IPS-11a (cell line): Measurements from ENCODE around the gene ERI3.

ENCODE experiments used
- H3K4me3 ChIP-seq: one replicate; pipeline ENCODE4 v1.5.1; 2013; ENCODE audit warnings: low read depth, low read length, control low read depth

ERI3 gene, protein sequence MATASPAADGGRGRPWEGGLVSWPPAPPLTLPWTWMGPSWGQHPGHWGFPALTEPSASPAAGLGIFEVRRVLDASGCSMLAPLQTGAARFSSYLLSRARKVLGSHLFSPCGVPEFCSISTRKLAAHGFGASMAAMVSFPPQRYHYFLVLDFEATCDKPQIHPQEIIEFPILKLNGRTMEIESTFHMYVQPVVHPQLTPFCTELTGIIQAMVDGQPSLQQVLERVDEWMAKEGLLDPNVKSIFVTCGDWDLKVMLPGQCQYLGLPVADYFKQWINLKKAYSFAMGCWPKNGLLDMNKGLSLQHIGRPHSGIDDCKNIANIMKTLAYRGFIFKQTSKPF

DNA sequence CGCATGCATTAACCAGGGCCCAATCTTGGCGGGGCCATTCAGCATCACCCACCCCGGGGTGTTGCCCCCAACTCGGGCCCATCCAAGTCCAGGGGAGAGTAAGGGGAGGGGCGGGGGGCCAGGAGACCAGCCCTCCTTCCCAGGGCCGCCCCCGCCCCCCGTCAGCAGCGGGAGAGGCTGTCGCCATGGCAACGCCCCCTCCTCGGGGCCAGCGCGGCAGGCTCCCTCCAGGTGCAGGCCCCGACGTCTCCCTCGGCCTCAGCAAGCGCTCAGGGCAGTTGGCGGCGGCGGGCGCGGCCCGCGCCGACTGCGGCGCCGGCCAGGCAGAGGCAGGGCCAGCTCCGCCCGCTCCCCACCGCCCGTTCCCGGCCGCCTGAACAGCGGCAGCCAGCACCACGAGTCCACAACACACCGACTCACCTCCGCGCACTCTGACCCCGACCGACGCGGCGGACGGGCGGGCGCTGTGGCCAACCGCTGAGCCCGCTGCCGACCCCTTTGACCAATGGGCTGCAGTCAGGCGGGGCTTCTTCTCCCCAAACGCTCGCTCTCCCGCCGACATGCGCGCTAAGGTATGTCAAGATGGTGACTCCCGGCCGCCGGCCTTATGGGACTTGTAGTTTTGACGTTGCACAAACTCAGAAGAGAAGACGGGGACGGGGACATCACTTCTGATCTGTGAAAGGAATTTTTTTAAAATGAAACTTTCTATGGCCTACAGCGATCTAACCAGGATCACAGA lies at the start of gene ERI3:
Gene ERI3 (minus strand): TSS at position 418 of the 742 bp plus-strand sequence. CDS start 231 bp downstream, at position 187.
- peak within 1 kb of the TSS; percentile 70 for H3K4me3 ChIP-seq

DNA sequence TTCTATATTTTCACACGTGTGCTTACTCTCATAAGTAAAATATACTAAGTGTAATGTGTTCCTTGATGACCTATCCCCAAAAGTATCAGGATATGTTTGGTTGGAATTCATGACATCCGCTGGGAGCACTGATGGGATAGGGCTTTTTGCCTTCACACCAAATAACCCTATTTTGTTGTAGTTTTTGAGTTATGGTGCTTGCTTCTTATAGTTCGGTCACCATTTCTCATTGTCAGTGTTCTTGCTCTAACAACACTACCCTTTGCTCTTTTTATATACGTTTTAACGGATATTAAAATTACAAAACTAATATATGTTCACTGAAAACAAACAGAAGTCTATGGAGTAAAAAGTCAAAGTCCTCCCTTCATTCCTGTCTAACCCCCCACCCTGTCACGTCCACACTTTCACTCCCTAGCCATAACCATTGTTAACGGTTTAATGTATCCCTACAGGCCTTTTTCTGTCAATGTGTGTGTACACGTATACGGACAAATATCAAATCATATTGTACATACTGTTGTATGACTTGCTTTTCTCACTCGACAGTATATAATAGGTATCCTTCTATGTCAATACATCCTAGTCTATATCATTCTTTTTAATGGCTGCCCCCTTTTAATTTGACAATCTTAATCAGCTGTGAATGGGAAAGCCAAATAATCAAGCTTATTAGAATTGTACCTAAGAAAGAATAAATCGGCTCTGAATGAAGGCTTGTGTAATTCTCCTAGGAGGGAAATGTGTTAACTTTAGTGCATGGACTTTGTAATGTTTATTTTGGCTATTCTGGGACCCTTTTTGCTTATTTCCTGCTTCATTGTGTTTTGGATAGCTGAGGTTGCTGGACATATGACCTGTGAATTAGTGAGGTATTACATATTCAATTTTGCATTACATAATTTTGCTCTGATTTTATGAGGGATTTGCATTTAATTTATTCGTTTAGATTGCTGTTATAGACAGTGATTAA lies 46.5 kb upstream of the ERI3 start:
- no peak overlapping the region for H3K4me3 ChIP-seq

DNA sequence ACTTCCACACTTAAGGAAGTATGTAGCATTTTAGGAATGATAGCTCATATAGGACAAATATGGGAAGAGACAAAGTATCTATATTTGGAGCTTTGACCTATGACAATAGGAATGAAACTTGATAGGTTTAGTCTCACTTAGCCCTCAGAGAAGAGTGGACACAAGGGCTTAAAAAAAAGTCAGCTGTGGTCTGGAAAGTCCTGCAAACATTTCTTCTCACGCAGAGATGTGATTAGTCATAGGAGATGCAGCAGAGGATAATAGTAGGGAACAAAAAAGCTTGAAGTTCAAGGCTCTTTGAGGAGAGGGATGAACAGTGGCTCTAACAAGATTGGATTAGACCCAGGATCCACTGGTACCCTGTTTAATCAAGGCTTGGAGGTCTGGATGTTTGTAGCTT lies 35.2 kb upstream of the ERI3 start:
- no peak overlapping the region for H3K4me3 ChIP-seq

DNA sequence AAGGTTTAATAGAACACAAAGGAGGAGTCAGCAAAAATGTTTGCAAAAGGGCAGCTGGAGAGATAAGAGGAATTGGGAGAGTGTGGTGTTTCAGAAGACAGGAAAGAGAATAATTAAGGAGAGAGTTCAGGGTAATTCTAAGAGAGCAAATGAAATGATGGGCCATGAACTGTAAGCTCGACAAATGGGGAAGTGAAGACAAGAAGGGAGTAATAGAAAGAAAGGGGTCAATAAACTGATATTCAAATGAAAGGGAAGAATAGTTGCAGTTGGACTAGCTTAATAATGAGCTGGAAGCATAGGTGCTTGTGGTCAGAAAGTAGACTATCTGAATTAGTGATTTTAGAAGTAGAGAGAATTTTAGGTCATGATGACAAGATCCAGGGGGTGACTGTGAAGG lies 34.4 kb upstream of the ERI3 start:
- H3K4me3 ChIP-seq: no peak overlapping the region

DNA sequence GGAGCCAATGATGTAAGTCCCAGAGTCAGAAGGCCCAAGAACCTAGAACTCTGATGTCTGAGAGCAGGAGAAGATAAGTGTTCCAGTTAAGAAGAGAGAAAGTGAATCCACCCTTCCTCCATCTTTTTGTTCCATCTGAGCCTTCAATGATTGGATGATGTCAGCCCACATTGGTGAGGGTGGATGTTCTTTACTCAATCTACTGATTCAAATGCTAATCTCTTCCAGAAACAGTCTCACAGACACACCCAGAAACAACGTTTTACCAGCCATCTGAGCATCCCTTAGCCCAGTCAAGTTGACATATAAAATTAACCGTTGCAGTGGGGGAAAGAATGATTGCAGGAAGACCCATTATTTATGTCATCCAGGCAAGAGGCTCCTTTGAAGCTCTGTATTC lies 33.5 kb upstream of the ERI3 start:
- no peak overlapping the region for H3K4me3 ChIP-seq

DNA sequence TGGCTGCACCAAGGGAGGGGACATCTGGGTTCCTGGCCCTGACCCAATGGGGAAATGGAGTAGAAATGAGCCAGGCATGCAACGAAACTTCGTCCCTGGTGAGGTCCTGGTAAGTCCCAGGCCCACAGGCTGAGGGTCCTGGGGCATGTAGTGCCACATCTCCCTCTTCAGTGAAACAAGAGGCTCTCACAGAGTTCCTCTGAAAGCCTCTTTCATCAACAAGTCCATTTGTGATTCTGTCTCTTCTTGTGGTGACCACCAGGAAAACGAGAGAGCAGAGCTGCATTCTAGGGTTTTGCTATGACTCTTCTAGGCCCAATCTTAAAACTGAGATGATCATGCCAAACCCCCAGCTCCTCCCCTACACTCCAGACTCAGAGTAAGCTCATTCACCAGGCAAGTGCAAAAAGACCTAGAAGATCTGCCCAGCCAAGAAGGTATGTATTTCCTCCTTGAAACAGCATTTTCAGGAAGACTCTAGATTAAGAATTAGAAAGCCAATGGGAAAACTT lies 25.7 kb upstream of the ERI3 start:
- no peak overlapping the region for H3K4me3 ChIP-seq

DNA sequence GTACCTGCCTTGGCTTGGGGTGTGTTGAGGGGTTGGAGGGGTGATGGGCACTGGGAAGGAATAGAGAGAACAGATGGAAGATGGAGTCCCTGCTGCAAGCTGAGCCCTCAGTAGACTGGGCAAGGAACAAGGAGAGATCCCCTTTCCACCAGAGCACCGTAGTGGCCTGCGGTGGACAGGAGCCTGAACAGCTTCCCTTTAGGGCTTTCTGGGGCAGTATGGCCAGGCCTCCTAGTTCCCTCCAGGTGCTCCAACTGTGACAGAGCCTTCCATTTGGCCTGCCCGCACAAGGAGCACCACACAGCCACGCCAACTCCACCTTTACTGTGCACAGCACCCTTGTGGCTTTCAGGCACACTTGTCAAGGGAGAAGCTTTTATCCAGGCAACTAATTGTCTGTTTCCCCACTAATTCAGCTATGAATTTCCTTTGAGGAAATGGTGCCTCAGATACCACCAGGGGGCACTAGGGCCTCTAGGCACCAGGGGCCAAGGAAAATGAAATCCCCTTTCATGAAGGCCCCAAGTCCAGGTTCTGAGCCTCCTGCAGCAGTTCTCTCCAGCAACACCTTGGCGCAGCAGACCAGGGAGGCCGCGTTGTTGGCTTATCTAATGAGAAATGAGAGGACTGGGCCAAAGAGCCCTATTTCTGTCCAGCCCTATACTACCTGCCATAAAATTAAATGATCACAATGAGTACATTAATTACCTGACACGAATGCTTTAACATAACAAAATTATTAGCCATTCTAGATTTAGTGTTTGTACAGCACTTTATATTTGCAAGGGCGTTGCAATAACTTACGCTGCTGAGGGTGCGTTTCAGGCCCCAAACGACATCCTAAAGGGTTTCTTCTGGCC lies 23.1 kb upstream of the ERI3 start:
- H3K4me3 ChIP-seq: no peak overlapping the region

DNA sequence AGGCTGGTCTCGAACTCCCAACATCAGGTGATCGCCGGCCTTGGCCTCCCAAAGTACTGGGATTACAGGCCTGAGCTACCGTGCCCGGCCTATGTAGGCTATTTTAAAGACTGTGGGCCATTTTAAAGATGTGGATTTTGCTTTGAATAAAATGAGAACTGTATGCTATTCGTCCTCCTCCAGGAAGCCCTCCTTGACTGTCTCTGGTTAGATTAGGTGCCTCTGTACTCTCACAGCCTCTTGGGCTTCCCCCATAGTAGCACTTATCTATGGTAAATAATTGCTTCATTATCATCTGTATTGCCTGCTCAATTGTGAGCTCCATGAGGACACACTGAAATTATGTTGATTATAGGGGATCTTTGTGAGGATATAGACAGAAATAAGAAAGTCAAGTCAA lies 20.5 kb upstream of the ERI3 start:
- no peak overlapping the region for H3K4me3 ChIP-seq

DNA sequence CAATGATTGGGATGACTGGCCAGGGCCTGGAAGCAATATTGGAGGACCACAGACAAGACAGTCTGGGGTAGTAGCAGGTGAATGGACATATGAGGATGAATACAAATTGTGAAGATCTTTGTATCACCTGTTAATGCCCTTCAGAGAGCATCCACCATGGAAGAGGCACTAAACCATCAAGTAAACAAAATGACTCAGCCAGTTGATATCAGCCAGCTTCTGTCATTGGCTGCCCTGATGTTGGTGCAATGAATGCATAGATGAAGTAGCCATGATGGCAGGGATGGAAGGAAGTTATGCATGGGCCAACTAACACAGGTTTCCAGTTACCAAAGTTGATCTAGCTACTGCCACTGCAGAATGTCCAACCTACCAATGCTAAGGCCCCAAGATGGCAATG lies 16.1 kb upstream of the ERI3 start:
- H3K4me3 ChIP-seq: no peak overlapping the region

DNA sequence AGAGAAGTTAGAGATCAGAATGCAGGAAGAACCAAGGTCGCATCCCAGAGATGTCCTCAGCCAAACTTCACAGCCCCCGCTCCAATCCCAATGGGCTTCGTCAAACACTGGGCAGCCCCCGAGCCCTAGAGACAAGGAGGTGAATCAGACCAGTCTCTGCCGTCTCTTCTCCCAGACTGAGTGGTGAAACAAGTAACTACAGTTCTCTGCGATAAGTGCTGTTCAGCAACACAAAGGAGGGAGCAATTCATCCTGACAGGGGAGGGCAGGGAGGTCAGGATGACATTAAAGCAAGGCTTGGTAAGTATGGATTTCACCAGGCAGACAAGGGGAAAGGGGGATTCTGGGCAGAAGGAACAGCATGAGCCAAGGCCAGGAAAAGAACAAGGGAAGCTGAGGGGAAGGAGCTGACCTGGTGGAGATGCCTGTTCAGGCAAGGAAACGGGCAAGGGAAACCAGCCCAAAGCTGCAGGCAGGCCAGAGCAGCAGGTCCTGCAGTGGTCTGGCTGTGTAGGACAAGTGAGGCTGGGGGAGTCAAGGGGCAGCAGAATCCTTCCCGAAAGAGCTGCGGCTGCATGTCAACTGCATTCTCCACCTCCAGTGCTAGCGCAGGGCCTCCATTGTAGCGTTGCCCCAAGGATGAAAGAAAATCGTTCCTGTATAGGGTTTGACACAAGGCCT lies 13.6 kb upstream of the ERI3 start:
- H3K4me3 ChIP-seq: no peak overlapping the region

DNA sequence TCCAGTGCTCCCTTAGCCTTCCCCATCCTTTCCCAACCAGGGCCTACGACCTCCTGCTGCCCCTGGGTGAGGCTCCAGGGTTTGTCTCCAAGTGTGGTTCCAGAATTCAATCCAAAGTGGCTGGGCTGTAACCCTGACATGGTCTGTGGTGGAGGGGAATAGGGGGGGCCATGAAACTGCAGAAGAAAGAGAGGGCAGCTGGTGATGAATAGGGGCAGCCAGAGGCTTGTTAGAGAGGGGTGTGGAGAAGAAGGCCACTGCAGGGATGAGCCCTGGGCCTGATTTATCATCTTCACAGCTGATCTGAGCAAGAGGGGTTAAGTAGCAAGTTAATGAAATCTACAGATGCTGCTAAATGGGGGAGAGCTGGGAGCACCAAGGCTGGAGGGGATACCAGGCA lies 12.9 kb upstream of the ERI3 start:
- no peak overlapping the region for H3K4me3 ChIP-seq

DNA sequence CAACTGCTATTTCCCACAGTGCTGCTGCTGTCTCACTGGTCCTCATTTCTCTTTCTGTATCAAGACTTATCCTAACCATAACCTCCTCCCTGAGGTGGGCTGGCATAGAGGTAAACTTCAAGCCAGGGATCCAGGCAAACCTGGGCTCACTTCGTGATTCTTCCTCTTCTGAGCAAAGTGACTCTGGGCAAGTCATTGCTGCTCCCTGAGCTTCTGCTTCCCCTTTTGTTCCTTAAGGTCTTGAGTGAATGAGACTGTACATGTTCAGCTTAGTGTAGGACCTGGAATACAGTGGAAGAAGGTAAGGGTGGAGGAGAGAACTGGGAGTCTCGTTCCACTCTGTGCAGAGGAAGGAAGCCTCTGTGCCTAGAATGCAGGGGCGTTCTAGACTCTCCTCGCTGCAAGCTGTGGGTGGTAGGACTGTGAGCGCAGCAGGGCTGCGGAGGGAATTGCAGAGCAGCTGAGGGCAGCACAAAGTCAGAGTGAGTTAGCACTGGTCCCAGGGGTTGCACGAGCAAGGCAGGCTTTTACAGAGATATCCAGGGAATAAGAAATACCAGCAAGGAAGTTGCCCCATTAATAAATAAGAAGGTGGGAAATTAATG lies 11.4 kb upstream of the ERI3 start:
- no peak overlapping the region for H3K4me3 ChIP-seq

DNA sequence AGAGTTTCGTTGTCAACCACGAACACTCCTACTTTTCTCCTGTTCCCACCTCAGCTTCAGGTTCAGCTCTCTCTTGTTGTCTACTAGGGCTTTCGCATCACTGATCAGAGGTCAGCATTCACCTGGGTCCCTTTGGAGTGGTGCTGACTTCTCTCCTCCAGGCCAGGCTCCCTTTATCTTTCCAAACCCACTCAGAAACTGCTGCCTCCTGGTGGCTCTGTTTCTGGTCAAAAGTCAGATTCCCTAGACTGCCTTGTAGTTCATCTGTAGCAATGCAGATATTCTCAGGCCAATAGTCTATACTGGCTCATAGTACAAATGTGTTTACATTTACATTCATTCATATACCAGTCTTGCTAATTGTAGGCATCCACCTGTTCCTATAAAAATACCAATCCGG lies 6.4 kb upstream of the ERI3 start:
- H3K4me3 ChIP-seq: no peak overlapping the region

DNA sequence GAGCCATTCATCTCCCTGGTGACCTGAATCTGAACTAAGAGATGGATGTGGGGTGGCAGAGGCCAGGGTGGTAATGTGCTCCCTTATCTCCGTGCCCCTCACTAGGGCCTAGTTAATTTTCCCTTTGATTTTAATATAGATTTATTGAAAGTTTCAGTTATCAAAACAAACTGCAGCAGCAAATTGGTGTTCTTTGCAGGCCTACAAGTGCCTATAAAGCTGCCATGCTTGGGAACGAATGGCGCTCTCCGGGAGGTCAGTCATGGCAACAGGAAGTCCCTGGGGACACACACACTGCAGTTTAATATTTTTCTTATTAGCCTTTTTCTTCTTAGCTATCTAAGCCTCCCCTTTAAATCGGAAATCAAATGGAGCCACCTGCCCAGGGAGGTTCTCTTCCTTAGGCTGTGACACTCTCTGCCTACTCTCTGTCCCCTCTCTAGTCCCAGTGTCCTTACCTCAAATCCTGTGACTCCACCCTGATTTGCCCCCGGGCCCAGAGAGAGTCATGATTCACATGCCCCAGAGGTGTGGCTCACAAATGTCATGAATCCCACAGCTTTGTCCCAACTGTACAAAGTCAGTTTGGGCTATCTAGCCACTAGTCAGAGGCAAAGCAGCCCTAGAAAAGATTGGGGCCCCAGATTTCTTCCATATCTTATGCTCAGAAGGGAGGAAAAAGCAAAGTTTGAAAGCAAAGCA lies 4.3 kb upstream of the ERI3 start:
- no peak overlapping the region for H3K4me3 ChIP-seq

DNA sequence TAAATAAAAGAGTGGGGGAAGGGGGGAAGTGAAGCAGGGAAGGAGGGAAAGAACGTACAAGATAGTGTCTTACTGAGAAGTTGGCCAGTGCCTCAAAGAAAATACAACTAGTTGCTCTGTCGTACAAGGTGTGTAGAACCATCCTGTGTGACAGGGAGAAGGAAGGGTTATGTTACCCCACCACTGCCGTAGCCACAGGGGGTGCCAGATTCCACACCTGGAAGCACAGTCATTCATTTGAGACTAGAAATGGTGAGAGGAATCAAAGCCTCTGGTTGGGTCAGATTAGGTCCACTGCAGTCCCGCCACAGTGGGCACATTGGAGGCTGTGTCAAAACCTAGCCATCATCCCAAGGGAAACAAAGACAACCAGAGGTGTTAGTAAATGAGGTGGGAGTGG lies 2.7 kb upstream of the ERI3 start:
- no peak overlapping the region for H3K4me3 ChIP-seq

DNA sequence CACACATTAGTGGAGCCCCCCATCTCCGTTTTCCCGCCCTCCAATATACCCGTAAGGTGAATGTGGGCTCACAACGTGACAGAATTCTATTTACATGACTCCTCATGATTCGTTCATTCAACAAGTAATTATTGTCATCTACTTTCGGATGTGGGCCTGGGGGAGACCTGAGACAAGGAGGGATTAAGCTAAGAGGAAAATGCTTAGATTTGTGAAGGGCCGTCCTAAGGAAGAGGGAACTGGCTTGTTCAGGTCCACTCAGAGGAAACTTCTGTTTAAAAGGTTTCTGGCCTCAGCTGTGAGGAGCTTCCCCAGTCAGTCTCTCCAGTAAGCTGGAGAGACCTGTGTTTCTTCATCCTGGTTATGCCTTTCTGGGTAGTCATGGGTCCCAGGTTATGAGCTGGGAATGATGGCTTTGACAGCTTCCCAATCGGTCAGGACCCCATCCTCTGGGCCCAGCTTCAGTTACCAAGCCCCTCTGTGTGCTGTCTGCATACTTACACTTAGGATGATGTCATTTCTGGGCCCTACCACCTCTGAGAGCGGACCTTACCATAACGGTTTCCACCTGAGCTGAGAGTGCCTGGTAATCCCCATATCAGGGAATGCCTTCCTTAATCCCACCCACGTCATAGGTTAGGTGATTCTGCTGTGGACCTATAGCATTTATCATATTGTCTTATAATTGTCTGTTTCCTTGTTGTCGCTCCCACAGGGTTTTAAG lies 687 bp upstream of the ERI3 start:
- H3K4me3 ChIP-seq: no peak overlapping the region

DNA sequence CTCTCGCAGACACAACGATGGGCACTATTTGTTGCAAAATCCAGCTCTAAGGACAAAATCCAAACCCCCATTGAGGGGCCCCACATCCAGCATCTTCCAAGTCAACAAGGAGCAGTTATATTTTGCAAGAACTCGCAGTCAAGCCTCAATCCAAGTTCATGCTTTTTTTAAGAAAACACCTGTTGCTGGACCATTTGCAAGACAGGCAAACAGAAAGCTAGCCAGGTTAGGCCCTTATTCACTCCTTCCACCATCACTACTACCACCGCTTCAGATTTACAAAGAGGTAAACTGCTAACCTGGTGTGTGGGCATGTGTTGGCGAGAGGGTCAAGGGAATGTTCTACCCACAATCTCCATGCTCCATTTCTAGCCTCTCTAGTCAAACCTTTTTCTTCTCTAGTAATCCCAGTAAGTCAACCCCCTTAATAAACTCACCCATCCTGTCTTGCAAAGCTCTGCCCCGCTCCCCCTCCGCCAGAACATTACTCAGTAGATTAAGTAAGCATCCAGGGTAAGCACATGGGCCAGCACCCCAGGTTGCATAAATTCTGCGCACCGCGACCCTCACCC lies 703 bp downstream of the ERI3 start:
- peak overlapping the region; percentile 70 for H3K4me3 ChIP-seq

DNA sequence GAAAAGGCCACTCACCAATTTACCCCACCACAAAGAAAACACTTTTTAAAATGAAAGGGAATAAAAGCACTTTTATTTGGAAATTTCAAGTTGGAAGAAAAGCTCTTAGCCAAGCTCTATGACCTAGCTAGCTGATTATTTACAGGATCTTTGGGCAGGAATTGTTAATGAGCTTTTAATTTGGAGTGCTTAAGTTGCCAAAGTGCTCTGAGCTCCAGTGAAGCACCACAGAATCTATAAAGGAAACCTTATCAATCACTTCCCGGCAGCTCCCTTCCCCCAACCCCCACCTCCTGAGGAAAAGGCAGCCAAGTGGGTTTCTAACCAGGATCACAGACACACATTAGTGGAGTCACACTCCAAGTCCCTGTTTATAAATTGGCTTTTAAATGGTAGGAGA lies 1.5 kb downstream of the ERI3 start:
- no peak overlapping the region for H3K4me3 ChIP-seq
